ENCODE data around the gene TUSC1.
"Not testable (repeated sequence)": the region's sequence is repeated elsewhere in the genome, so short reads cannot be mapped to it uniquely, and the experiment has no call there.

The TUSC1 gene

DNA sequence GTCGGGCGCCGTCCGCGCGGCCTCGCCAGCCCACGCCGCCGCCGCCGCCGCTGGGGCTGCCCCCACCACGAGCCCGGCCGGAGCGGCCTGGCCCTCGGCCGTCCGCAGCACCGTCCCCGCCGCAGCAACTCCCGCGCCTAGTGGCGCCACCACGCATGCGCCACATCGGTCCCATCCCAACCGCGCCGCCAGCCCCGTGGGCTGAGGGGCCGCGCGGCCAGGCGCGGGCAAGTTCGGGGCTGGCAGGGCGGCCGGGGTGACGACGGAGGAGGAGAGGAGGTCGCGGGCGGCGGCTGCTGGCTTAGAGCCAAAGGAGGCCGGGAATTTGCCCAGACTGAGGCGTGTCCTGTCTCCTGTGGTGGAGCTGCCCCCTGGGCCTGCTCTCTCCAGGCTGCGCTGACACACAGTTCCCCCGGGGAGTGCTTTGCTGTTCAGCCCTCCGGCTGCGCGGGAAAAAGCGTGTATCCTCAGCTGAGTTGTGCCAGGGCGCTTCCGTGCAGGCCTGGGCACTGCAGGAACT, at the start of gene TUSC1:
TUSC1 (minus strand) TSS at position 298 of the 520 bp plus-strand sequence; CDS start at position 166, 132 bp downstream.
- peak; percentile 94 to 97 for DNase-seq

DNA sequence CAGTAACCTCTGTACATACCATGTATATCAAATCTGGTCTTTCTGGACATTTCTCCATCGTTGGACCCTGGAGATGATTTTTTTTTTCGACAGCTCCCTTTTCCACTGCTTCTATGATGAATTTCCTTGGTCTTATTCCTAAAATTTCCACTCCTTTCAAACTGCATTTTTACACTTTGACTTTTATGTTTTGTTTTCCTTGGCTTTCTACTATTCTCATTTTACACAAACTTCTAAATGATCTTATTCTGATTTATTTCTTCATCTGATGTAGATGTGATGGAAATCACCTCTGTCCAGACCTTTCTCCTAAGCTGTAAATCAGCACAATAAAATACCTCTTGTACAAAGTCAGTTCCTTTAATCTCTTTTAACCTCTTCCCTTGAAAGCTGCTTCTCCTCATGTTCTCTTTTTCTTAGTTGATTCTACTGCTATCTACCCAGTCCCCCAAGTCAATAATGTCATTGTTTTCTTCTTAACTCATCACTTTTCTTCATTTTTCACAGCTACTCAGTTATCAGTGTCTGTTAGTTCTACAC, 48.7 kb upstream of the TUSC1 start:
- DNase-seq: no peak

DNA sequence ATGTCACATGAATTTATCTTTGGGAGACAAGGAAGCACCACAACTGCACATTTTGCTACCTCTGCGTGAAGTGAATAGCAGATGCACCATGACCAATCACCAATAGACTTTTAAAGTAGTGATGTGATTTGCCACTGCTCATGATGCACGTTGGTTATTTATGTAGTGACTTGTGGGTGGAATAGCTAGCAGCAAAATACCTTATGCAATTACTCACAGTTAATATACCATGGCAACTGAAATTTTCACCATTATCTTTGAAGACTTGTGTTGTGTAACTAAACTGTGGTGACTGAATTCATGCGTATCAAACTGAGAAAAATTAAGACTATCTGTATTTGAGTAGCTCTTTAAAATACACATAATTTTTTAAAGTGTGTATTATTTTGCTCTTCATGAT, 46.2 kb upstream of the TUSC1 start:
- no peak for DNase-seq

DNA sequence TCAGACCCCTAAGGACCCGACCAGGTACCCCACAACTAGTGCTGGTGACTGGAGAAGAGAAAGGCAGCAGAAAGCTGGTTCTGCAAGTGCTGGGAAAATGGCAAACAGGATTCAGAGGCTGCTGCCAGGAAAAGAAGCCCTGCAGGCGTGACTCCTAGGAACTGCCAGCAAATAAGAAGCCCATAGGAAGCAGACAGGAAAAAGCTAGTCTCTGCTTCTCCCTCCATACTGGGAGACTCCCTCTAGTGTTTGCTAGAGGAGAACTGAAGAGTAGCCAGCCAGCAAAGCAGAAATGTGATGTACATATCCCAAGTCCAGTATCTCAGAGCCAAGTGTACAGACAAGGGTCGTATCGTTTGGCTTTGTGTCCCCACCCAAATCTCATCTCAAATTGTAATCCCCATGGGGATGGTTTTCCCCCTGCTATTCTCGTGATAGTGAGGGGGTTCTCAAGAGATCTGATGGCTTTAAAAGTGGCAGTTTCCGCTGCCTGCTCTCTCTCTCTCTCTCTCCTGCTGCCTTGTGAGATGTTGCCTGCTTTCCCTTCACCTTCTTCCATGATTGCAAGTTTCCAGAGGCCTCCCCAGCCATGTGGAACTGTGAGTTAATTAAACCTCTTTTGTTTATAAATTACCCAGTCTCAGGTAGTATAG, 38.1 kb upstream of the TUSC1 start:
- DNase-seq: peak; percentile 76 to 87

DNA sequence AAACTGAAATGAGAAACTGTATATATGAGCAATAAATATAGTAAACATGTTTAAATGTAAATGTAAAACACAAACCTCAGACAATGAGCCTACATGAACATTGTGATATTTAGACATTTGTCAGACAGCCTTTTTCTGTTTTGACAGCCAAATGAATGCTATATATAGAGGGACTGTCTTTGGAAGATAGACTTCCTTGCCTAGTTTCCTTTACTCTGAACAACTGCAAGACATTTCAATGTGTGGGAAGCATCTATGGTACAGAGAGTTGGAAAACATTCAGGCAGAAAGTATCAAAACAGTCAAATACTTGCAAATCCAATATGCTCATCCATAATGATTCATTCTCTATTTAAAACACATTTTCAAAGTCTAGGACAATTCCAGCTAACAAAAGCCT, 31.7 kb upstream of the TUSC1 start:
- DNase-seq: no peak

DNA sequence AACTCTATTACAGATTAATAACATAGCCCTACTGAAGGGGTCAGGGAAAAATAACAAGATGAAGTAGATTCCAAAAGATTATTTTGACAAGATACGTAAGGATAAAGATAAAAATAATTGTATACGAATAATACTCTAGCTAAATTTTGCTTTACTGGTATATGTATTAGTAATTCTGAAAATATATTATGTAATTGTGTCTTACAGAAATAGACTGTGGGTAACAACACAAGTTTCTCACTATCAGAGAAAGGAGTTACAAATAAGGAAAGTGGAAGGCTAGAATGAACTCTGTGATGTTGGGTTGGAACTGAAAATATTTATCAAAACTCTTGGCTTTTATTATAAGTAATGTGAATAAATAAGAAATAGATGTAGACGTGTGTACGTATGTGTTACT, 26.6 kb upstream of the TUSC1 start:
- no peak for DNase-seq

DNA sequence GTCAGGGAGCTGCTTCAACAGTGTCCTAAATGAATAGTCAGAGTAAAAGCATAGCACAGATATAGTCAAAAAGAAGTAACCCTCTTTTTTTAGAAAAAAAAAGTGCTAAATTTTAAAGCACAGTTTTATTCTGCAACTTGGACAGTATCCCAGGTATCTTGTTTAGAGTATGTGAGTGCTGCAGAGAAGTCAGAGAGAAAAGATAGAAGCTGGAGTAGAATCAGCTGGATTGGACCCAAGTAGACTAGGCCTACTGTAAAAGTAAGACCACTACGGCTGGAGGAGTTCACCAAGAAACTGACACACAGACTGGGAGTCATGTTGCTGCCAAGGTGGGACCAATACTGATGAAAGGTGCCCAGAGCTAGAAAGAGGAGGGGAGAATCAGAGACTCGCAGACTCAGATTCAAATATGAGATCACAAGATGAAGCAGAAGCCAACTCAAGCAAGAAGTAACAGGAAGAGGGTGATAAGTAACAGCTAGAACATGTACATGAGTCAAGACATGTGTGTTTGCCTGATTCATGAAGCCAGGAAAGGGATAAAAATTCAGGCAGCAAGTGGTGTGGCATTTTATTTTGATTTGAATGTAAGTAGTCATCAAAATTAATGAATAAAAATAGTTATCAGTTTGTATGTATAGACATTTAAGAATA, 25.6 kb upstream of the TUSC1 start:
- no peak for DNase-seq

DNA sequence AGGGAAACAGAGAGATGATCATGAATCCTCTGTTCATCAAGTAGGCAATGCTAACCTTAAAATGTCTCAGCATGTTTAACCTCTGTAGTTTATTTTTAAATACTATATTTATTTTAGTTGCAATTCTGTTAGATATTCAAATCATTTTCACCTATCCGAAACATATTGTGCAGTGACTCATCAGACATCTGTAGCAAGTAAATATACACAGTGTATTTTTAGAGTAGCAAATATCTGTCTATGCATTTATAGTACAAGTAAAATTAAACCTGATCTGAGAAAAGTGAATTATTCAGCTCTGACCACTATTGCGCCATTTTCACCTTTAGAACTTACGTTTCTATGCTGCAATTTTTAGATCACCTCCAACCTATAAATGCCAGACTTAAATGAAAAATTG, 24.3 kb upstream of the TUSC1 start:
- no peak for DNase-seq

DNA sequence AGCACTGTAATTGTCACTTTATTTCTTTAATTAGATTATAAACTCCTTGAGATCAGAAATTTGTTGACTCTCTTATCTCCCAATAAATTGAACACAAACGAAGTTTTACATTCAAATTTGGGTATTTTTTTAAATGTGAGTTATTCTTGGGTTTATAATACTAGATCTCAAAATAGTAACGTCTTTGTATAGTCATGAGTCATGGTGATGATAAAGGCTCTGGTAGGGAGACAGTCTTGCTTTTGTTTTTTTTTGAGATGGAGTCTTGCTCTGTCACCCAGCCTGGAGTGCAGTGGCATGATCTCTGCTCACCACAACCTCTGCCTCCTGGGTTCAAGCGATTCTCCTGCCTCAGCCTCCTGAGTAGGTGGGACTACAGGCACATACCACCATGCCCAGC, 22.7 kb upstream of the TUSC1 start:
- not testable (repeated sequence) for DNase-seq

DNA sequence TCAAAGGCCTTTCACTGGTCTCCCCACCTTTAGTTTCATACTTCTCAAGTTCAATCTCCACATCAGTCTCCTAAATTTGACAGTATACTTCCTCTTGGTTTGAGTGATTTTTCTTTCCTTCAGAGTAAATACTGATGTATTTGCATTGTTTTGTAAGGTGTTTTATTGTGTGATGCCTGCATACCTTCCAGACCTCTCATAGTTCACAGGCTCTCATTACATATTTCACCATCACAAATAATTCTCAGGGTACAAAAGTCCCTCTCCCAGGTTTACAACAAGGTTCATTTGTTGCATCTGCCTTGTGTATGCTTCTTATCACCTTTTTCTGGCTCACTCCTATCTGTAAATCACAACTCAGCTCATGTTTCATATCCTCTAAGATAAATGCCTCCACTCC, 22.2 kb upstream of the TUSC1 start:
- no peak for DNase-seq

DNA sequence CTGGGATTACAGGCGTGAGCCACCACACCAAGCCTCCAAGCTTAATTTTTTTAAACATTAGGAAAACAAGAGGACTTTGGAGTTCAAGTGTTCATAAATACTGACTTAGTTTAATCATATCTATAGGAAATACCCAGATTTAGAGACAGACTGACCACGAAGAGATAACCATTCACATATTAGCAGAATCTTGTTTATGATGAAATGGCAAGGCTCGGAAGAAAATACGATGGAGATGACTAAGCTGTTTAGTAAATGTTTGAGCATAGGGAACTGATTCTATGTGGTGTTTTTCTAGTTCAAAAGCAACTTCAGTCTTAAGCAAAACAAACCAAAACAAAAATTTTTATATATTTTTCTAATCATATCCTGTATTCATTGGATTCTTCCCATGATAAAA, 13.5 kb upstream of the TUSC1 start:
- no peak for DNase-seq

DNA sequence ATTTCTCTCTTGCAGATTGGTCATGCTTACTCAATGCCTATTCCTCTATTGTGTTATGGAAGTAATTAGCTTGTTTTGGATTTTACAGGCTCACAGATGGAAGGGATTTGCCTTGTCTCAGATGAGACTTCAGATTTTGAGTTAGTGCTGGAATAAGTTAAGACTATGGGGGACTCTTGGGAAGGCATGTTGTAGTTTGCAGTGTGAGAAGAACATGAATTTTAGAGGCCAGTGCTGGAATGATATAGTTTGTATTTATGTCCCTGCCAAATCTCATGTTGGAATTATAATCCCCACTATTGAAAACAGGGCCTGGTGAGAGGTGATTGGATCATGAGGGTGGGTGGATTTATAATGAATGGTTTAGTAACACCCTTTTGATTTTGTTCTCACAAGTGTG, 6.1 kb upstream of the TUSC1 start:
- DNase-seq: no peak

DNA sequence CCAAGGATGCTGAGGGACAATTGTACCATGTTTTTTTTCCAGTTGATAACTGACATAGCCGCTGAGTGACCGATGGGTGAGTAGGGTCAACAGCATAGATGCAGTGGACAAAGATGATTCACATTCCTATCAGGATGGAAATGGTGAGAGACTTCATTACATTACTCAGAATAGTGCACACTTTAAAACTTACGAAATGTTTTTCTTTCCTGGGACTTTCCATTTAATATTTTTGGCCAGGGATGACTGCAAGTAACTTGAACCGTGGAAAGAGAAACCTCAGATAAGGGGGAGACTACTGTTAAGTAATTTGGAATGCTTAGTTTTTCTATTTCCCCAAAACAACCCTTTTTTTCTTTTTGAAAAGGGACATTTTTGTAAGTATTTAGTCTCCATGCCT, 3.0 kb upstream of the TUSC1 start:
- no peak for DNase-seq

DNA sequence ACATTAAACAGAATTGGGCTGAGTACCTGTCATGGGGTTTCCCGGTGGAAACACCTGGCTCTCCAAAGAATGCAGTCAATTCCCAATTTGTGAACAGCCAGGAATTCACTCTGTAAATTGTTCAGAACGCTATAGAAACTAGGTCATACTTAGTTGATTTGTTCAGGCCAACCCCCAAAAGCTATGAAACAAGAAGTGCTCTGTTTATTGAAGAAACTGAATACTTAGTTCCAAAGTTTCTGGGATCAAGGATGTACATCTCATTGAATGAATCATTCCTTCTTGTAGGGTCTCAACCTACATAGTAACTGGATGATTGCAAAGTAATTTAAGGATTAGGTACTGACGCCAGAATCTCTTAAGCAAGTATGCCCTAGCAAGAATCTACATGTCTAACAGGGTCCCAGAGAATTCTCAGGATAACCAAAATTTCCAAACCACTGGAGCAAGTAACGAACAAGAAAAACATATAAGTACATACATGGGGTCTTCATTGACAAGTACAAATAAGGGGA, 659 bp upstream of the TUSC1 start:
- no peak for DNase-seq

DNA sequence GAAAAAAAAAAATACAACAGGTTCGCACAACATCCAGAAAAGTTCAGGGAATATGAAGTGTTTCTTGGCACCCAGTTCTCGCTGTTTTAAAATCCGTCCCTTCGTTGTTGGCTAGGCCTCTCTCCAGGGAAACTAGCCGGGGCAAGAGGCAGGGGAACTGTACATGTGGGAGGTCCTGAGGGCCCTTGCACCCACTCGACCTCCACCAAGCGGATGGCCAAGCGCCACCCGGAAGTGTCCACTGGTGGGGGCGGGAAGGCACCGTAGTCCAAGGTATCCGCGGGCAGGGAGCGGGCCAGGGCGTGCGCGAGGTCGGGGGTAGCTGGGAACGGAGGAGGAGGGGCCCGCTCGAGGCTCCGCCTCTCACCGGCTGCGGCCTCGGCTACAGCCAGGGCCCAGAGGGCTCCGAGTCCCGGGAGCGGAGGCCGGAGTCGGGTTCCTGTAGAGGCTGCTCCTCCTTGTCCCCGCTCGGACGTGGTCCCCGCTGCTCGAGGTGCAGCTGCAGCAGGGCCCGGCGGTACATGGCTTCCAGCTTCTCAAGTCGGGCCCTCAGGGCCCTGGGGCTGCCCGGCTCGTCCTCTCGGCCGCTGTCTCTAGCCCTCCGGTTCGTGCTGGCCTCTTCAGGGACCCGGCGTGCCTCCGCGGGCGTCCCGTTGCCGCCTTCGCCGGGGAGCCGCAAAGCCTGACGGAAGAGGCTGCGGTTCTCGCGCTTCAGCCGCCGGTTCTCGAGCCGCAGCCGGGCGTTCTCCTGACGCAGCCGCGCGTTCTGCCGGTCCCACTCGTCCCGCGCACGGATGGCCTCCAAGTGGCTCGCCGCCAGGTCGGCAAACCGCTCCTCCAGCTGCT, 720 bp downstream of the TUSC1 start:
- peak; percentile 85 to 87 for DNase-seq

DNA sequence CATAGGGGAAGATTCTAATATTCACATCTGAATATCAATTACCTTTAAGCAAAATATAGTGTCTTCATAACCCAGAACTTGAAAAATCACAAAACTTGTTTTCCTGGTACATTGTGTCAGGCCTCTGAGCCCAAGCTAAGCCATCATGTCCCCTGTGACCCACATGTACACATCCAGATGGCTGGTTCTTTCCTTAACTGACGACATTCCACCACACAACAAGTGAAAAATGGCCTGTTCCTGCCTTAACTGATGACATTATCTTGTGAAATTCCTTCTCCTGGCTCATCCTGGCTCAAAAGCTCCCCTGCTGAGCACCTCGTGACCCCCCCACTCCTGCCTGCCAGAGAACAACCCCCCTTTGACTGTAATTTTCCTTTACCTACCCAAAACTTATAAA, 2.4 kb downstream of the TUSC1 start:
- not testable (repeated sequence) for DNase-seq

DNA sequence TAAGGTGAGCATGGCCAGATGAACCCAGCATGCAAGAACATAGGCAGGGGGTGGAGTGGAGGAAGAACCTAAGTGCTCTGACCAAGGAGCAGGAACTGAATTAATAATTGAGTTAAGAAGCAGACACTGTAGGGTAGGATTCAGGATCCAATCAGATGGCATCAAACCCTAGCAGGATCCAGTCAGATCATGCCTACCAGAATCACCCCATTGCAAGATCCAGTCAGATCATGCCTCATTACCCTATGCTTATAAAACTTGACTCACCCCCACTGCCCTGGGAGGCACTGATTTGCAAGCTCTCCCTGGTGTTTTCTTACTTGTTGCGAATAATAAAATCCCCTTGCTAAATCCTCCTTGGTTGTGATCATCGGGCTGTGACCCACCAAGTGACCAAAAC, 19.7 kb downstream of the TUSC1 start:
- no peak for DNase-seq

DNA sequence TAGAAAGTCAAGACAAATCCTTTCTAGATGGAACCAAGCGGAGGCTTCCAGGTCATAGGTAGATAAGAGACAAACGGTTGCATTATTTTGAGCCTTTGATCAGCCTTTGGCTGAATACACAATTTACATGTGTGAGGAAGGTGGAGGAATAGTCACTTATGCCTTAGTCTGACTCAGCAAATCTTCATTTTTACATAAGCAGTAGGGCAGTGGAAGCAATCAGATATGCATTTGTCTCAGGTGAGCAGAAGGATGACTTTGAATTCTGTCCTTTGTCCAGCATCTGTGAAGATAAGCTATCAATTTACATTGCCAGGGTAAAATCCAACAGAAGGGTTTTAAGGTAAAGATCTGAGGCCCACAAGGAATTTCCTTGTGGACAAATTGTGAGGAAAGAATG, 23.8 kb downstream of the TUSC1 start:
- DNase-seq: no peak

DNA sequence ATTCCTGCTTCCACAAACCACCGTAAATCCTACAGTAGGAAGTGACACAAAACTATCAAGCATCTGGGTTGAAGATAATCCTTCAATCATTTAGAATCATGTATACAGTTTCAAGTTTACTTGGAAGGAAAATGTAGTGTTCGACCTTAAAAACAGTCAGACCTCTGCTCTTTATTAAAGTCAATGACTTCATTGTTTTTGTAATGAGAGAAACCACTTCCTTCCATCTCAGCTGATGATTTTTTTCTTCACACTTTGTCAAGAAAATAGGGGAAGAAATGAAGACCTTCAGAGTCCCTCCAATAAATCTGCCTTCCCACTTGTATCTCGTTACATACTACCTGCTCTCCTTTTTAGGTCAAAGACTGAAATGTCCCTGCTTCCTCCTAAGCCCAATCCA, 30.1 kb downstream of the TUSC1 start:
- DNase-seq: no peak

DNA sequence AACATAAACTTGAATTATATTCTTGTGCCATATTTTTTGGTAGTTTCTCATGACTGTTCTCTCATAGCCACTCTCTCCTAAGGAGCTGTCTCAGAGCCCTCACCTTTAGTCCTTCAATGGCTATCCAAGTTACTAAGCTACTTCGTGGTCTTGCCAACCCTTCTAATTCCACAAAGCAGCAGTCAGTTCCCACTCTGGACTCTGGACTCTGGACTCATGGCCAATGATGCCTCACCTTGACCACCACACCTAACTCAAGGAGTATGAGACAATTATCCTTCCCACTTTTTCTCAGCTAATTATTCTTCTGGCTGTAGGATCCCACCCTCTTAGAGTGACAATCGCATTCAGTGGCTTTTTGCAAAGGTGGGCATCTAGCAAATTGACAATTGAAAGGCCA, 42.2 kb downstream of the TUSC1 start:
- DNase-seq: no peak

DNA sequence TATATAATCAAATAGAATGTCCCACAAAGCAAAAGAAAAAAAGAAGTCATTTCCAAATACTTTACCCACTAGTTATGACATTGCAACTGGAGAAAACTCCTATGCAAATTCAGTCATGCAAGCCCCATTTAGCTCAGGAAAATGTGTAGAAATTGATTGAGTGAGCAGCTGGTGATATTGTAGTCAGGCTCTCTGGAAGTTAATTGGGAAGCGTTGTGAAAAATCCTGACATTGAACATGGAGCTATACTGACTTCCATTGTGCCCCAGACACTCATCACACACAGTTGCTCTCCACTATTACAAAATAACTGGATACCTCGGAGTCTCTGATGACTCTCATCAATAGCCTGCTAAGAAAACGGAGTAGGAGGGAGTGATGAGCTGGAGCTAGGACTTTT, 49.0 kb downstream of the TUSC1 start:
- no peak for DNase-seq

Measured in NCI-H2081 (cell line).